SK-N-SH (cell line): ENCODE measurements around the gene BMP6. TPM values are rescaled to one million over a fixed set of nuclear protein-coding genes. Genes with fewer than 3 reads are reported as not detected.

Experiments
- CTCF ChIA-PET: fragments of 300-600, 350-600 bp; formaldehyde crosslinking; extraction: SDS; loops from one replicate; lab custom pipeline; 2021; lab: Yijun Ruan, JAX
- POLR2A ChIA-PET: fragments of 350-600 bp; sonication (Branson Sonifier 250); formaldehyde crosslinking; extraction: SDS; loops from one replicate; lab custom pipeline; 2020; ENCODE audit warnings: antibody characterized with exemption, inconsistent platforms; lab: Yijun Ruan, JAX
- DNase-seq: peaks from one replicate; pipeline ENCODE4 v3.0.0; 2012
- H2AFZ ChIP-seq: fragments of 200-600 bp; sonication (generic); 2 replicates; pipeline ENCODE4 v1.8.1; 2016; ENCODE audit warnings: antibody characterized with exemption, mild to moderate bottlenecking, low read depth
- H3F3A ChIP-seq: fragments of 200-600 bp; sonication (generic); replicated peaks from 2 replicates; pipeline ENCODE3; 2016; ENCODE audit warnings: antibody characterized with exemption, mild to moderate bottlenecking; ENCODE audit not compliant: insufficient read depth
- H3K27ac ChIP-seq, 2 experiments: fragments of 200-500 bp in 1 of 2; fragments of 200-600 bp in 1 of 2; sonication (Bioruptor generic) in 1 of 2; sonication (generic), shearing (Covaris generic) in 1 of 2; 2 replicates each; pipeline versions ENCODE4 v1.5.1 to v1.6.1; 2014 to 2016; ENCODE audit warnings: low read depth in 2 of 2, inconsistent platforms in 1 of 2, low read length in 1 of 2, mild to moderate bottlenecking in 1 of 2, mixed read lengths in 1 of 2
- H3K27me3 ChIP-seq: fragments of 200-600 bp; sonication (generic), shearing (Covaris generic); 2 replicates; pipeline ENCODE4 v1.6.1; 2016; ENCODE audit warnings: mixed run types; ENCODE audit not compliant: insufficient read depth
- H3K36me3 ChIP-seq, 2 experiments: fragments of 200-500 bp in 1 of 2; fragments of 200-600 bp in 1 of 2; sonication (Bioruptor generic) in 1 of 2; sonication (generic) in 1 of 2; replicated peaks in 1 of 2; 2 replicates each; pipeline versions ENCODE3 to v1.5.1; 2014 to 2016; ENCODE audit warnings: low read length in 1 of 2, mild to moderate bottlenecking in 1 of 2; ENCODE audit not compliant: insufficient read depth in 2 of 2, control insufficient read depth in 1 of 2
- H3K4me1 ChIP-seq, 2 experiments: fragments of 200-500 bp in 1 of 2; fragments of 200-600 bp in 1 of 2; sonication (Bioruptor generic) in 1 of 2; sonication (generic), shearing (Covaris generic) in 1 of 2; 2 replicates each; pipeline versions ENCODE4 v1.5.1 to v1.6.1; 2014 to 2016; ENCODE audit warnings: low read depth in 1 of 2, low read length in 1 of 2, mixed run types in 1 of 2; ENCODE audit not compliant: insufficient read depth in 2 of 2, control insufficient read depth in 1 of 2
- H3K4me2 ChIP-seq: fragments of 200-600 bp; sonication (generic), shearing (Covaris generic); 2 replicates; pipeline ENCODE4 v1.6.1; 2017; ENCODE audit warnings: mixed run types
- H3K4me3 ChIP-seq, 2 experiments: fragments of 200-500 bp in 1 of 2; fragments of 200-600 bp in 1 of 2; sonication (Bioruptor generic) in 1 of 2; sonication (generic), shearing (Covaris generic) in 1 of 2; 2 replicates each; pipeline versions ENCODE4 v1.5.1 to v1.8.1; 2014 to 2016; ENCODE audit warnings: low read depth in 2 of 2, inconsistent platforms in 1 of 2, low read length in 1 of 2, mild to moderate bottlenecking in 1 of 2, mixed read lengths in 1 of 2, moderate library complexity in 1 of 2
- H3K79me2 ChIP-seq: fragments of 200-600 bp; sonication (generic); 2 replicates; pipeline ENCODE4 v1.8.1; 2017; ENCODE audit warnings: mild to moderate bottlenecking; ENCODE audit not compliant: insufficient read depth
- H3K9ac ChIP-seq: fragments of 200-600 bp; sonication (generic); 2 replicates; pipeline ENCODE4 v1.6.1; 2017; ENCODE audit warnings: mixed run types
- H3K9me2 ChIP-seq: fragments of 200-600 bp; sonication (generic); 2 replicates; pipeline ENCODE4 v1.6.1; 2017; ENCODE audit warnings: mixed run types
- H3K9me3 ChIP-seq: fragments of 200-600 bp; sonication (generic); 2 replicates; pipeline ENCODE4 v1.6.1; 2017; ENCODE audit warnings: mixed run types, mild to moderate bottlenecking, moderate library complexity
- H4K20me1 ChIP-seq: fragments of 200-600 bp; sonication (generic); 2 replicates; pipeline ENCODE4 v1.6.1; 2017; ENCODE audit warnings: mild to moderate bottlenecking, mixed run types; ENCODE audit not compliant: insufficient read depth
- CTCF ChIP-seq: fragments of 200-600 bp; sonication (generic); IDR thresholded peaks from 2 replicates; pipeline ENCODE4 v1.6.1; 2017; ENCODE audit warnings: antibody characterized with exemption, mild to moderate bottlenecking, moderate library complexity
- ELF1 ChIP-seq: IDR thresholded peaks from 2 replicates; pipeline ENCODE4 v1.4.0; 2012
- FOSL2 ChIP-seq: IDR thresholded peaks from 2 replicates; pipeline ENCODE4 v1.4.0; 2012; ENCODE audit warnings: low read depth, mild to moderate bottlenecking, moderate library complexity, borderline replicate concordance
- FOXJ3 ChIP-seq: sonication (generic); formaldehyde crosslinking; IDR thresholded peaks from 2 replicates; pipeline ENCODE4 v1.5.1; 2020; ENCODE audit warnings: mild to moderate bottlenecking, missing genetic modification reagents
- FOXM1 ChIP-seq: IDR thresholded peaks from 2 replicates; pipeline ENCODE4 v1.4.0; 2012; ENCODE audit warnings: low read depth, mild to moderate bottlenecking
- GABPA ChIP-seq: IDR thresholded peaks from 2 replicates; pipeline ENCODE4 v1.4.0; 2012; ENCODE audit warnings: low read depth, mild to moderate bottlenecking
- GATA2 ChIP-seq: sonication (generic); formaldehyde crosslinking; IDR thresholded peaks from 2 replicates; pipeline ENCODE4 v1.5.0; 2020; ENCODE audit warnings: mild to moderate bottlenecking, missing genetic modification reagents
- JUND ChIP-seq: IDR thresholded peaks from 2 replicates; pipeline ENCODE4 v1.4.0; 2012
- MAX ChIP-seq: IDR thresholded peaks from 2 replicates; pipeline ENCODE4 v1.4.0; 2012; ENCODE audit warnings: low read depth
- MXI1 ChIP-seq: IDR thresholded peaks from 2 replicates; pipeline ENCODE4 v1.6.1; 2012; ENCODE audit warnings: mild to moderate bottlenecking, low read depth, low read length, improper control_type of control experiment
- NFIC ChIP-seq: IDR thresholded peaks from 2 replicates; pipeline ENCODE4 v1.4.0; 2012; ENCODE audit warnings: borderline replicate concordance
- RAD21 ChIP-seq: IDR thresholded peaks from 2 replicates; pipeline ENCODE4 v1.6.1; 2012; ENCODE audit warnings: mild to moderate bottlenecking, low read length
- RFX5 ChIP-seq: IDR thresholded peaks from 2 replicates; pipeline ENCODE4 v1.6.1; 2012; ENCODE audit warnings: mild to moderate bottlenecking, improper control_type of control experiment, low read length
- RXRA ChIP-seq: IDR thresholded peaks from 2 replicates; pipeline ENCODE4 v1.4.0; 2012; ENCODE audit warnings: low read depth, mild to moderate bottlenecking, borderline replicate concordance
- SIN3A ChIP-seq: IDR thresholded peaks from 2 replicates; pipeline ENCODE4 v1.6.1; 2012; ENCODE audit warnings: low read depth, mild to moderate bottlenecking, low read length, moderate library complexity, borderline replicate concordance
- SMC3 ChIP-seq: IDR thresholded peaks from 2 replicates; pipeline ENCODE4 v1.6.1; 2012; ENCODE audit warnings: low read depth, low read length, improper control_type of control experiment
- TCF12 ChIP-seq: IDR thresholded peaks from 2 replicates; pipeline ENCODE4 v1.4.0; 2012
- USF2 ChIP-seq: fragments of 150-350 bp; IDR thresholded peaks from 2 replicates; pipeline ENCODE4 v1.6.1; 2017; ENCODE audit warnings: antibody characterized with exemption, low read length, low read depth, borderline replicate concordance
- YY1 ChIP-seq: IDR thresholded peaks from 2 replicates; pipeline ENCODE4 v1.4.0; 2012; ENCODE audit warnings: low read depth, mild to moderate bottlenecking
- ZBTB33 ChIP-seq: IDR thresholded peaks from 2 replicates; pipeline ENCODE4 v1.4.0; 2012; ENCODE audit warnings: low read depth, borderline replicate concordance
- WGBS: methylation state at CpG from one replicate; pipeline ENCODE4 v1.1.6; 2017; ENCODE audit warnings: low lambda C conversion rate; 5-methylcytosine and 5-hydroxymethylcytosine counted together
- polyA plus RNA-seq, 3 experiments: library from polyadenylated mRNA; depleted of rRNA; stranded (reverse); fragments of >200 nt; gene quantifications; 2 replicates each; pipeline ENCODE4 v1.2.3, GENCODE V29; 2012

Gene BMP6
- polyA plus RNA-seq, 1 of the 3 experiments (the other 2 are of a cell fraction): not detected

- TF ChIP-seq JUND (no peak), SMC3 (no peak), FOXJ3 (CRISPR knock-in tag) (no peak), RAD21 (no peak)
Observed at GRCh38 chr6:7732228-7732627, 6.3 kb downstream of the BMP6 start (continued).

- Histone ChIP-seq H3K27me3 (peaks cover 13% of the 10 kb centered on the region; the same call in 1 of the 2 replicates), H3K9me2 (no peaks in the 10 kb centered on the region), H3K9ac (no peak overlapping the region), H4K20me1 (no peaks in the 10 kb centered on the region), H3K4me3 (no peak overlapping the region), H3K4me1 (peaks cover 0 to 4% of the 10 kb centered on the region in 2 experiments; a peak in 1 of 4 replicates), H3K4me2 (no peak overlapping the region), H3K9me3 (no peaks in the 10 kb centered on the region), H2AFZ (no peak overlapping the region)
- CTCF ChIA-PET: interaction anchor here (0.5 to 1.0 kb wide), 2 partner anchors 12 to 30 kb away, joined by 3 read pairs; no protein-coding TSS in a partner anchor
- no peak for DNase-seq
- POLR2A ChIA-PET: no interaction called here
- TF ChIP-seq FOXM1 (no peak), ZBTB33 (no peak), ELF1 (no peak), RXRA (no peak), SIN3A (no peak), RAD21 (no peak), MXI1 (no peak), GATA2 (CRISPR knock-in tag) (no peak), YY1 (no peak), USF2 (no peak), SMC3 (no peak), GABPA (no peak), TCF12 (no peak), CTCF (no peak), JUND (no peak), RFX5 (no peak), FOSL2 (no peak), NFIC (no peak), MAX (no peak)
- TF ChIP-seq, all 33 proteins: peak for 0
- Histone ChIP-seq H3K79me2 (no peaks in the 10 kb centered on the region), H3F3A (no peaks in the 10 kb centered on the region), H3K27ac (no peak overlapping the region), H3K36me3 (no peaks in the 10 kb centered on the region)
- WGBS: 20% methylated on average over 18 of the region's 18 CpGs
Observed at GRCh38 chr6:7734707-7735383, 8.9 kb downstream of the BMP6 start.
